Activated CD4-positive, alpha-beta T cell treated with anti-CD3 and anti-CD28 coated beads, Interleukin-2, amount 50 U/mL, for 4 hours (primary cell): ENCODE measurements around the gene PROSER3.

Experiments used
- DNase-seq, 2 experiments: peaks; one replicate each; pipeline ENCODE4 v3.0.0-alpha.2; 2020

Gene PROSER3

GRCh38 chr19:35757749-35758608 lies at the start of gene PROSER3:
TSS of gene PROSER3 (plus strand) at chr19:35758176. CDS start at chr19:35758216, 40 bp downstream.
- DNase-seq = peak; percentile 96

- no peak for DNase-seq
Measured at GRCh38 chr19:35708391-35708790, 49.6 kb upstream of the PROSER3 start.

- DNase-seq = peak; percentile 26 to 44
Measured at GRCh38 chr19:35710784-35711723, 46.9 kb upstream of the PROSER3 start.

GRCh38 chr19:35712567-35713505 lies 45.1 kb upstream of the PROSER3 start:
- peak in 1 of 2 experiments; percentile 28 for DNase-seq

- DNase-seq = no peak
Measured at GRCh38 chr19:35713506-35713850, 44.5 kb upstream of the PROSER3 start.

GRCh38 chr19:35713904-35714495 lies 44.0 kb upstream of the PROSER3 start:
- DNase-seq = no peak

GRCh38 chr19:35714601-35715354 lies 43.2 kb upstream of the PROSER3 start:
- no peak for DNase-seq

- no peak for DNase-seq
Measured at GRCh38 chr19:35715355-35715809, 42.6 kb upstream of the PROSER3 start.

- DNase-seq = no peak
Measured at GRCh38 chr19:35715981-35716800, 41.8 kb upstream of the PROSER3 start.

- DNase-seq = peak; percentile 96 to 97
Measured at GRCh38 chr19:35716801-35717664, 40.9 kb upstream of the PROSER3 start.

GRCh38 chr19:35717665-35718344 lies 40.2 kb upstream of the PROSER3 start, which contains the start of gene KMT2B:
TSS of gene KMT2B (plus strand) at chr19:35718003. CDS start at chr19:35718019, 16 bp downstream.
- peak in 1 of 2 experiments; percentile 48 for DNase-seq

GRCh38 chr19:35718345-35719041 lies 39.5 kb upstream of the PROSER3 start:
- peak in 1 of 2 experiments; percentile 62 for DNase-seq

- DNase-seq = no peak
Measured at GRCh38 chr19:35719402-35720162, 38.4 kb upstream of the PROSER3 start.

- DNase-seq = no peak
Measured at GRCh38 chr19:35720163-35720524, 37.8 kb upstream of the PROSER3 start.

GRCh38 chr19:35720648-35721047 lies 37.3 kb upstream of the PROSER3 start:
- DNase-seq = no peak

- no peak for DNase-seq
Measured at GRCh38 chr19:35721374-35721773, 36.6 kb upstream of the PROSER3 start.

GRCh38 chr19:35722461-35722860 lies 35.5 kb upstream of the PROSER3 start:
- no peak for DNase-seq
